ENCODE measurements around the gene PRDM10. TPM values are rescaled to one million over a fixed set of nuclear protein-coding genes. Genes with fewer than 3 reads are reported as not detected.
A peak's percentile ranks its signal among the peaks of the same experiment; 100 is the strongest.

Gene PRDM10
- total and polyA plus RNA-seq, 10 of the 15 experiments (the other 5 are each of a cell fraction or from before 2014, with no cell fraction given): 0.93 to 6.2 (median 4.1) TPM

DNA sequence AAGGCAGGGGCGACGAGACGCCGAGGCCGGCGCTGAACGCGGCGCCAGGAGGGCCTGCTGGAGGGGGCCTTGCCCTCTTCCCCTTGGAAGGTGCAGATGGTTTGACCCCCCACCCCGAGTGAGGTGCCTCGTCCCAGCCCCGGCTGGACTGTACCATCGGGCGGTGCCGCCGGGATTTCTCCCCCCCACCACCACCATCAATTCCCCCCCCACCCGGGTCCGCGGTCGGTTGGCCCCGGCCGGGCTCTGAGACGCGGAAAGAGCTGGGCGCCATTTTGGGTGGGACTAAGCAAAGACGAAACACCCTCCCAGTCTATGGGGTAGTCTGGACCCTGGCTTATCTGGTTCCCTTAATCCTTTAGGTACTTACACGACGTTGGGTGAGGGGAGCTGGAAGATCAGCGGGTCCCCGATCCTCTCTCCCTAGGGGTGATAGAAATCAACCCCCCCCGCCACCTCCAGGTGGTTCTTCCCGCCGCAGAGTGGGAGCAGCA is at the start of gene PRDM10 (continued):
- TF ChIP-seq EGR1 (IDR thresholded peaks at IDR 0.05; ENCODE audit: borderline replicate concordance in 1 of 2, low read depth in 2 of 2, low read length in 2 of 2): peak in 1 of 2 experiments; percentile 60; a peak in 1 of 3 replicates
- TF ChIP-seq RELA (IDR thresholded peaks at IDR 0.05; ENCODE audit: borderline replicate concordance, partially characterized antibody): no peak
- TF ChIP-seq BACH1 (IDR thresholded peaks at IDR 0.05; ENCODE audit: borderline replicate concordance): 0 out of 2 replicates have a peak, but pooled peaks have one; percentile 37
- TF ChIP-seq SP1 (IDR thresholded peaks at IDR 0.05; ENCODE audit: low read depth, low read length): peak; percentile 45
- no peak; the same call in 1 of the 2 replicates for TF ChIP-seq CHD2 (IDR thresholded peaks at IDR 0.05; ENCODE audit: borderline replicate concordance, low read depth, low read length)
- TF ChIP-seq ZNF24 (IDR thresholded peaks at IDR 0.05): peak; percentile 59; the same call in 1 of the 2 replicates
- TF ChIP-seq RAD51 (IDR thresholded peaks at IDR 0.05): no peak
- TF ChIP-seq YY1 (IDR thresholded peaks at IDR 0.05; ENCODE audit: low read depth, low read length): peak; percentile 97
- TF ChIP-seq NRF1 (conservative IDR thresholded peaks at IDR 0.05; ENCODE audit: low read depth, low read length): no peak
- no peak for TF ChIP-seq DPF2 (IDR thresholded peaks at IDR 0.05)
- TF ChIP-seq, protein P1, sequence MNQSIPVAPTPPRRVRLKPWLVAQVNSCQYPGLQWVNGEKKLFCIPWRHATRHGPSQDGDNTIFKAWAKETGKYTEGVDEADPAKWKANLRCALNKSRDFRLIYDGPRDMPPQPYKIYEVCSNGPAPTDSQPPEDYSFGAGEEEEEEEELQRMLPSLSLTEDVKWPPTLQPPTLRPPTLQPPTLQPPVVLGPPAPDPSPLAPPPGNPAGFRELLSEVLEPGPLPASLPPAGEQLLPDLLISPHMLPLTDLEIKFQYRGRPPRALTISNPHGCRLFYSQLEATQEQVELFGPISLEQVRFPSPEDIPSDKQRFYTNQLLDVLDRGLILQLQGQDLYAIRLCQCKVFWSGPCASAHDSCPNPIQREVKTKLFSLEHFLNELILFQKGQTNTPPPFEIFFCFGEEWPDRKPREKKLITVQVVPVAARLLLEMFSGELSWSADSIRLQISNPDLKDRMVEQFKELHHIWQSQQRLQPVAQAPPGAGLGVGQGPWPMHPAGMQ (IDR thresholded peaks at IDR 0.05; ENCODE audit: borderline replicate concordance): no peak
- TF ChIP-seq NR2C2 (IDR thresholded peaks at IDR 0.05; ENCODE audit: borderline replicate concordance, control insufficient read depth, insufficient read length, low read depth): no peak
- TF ChIP-seq, protein P2, sequence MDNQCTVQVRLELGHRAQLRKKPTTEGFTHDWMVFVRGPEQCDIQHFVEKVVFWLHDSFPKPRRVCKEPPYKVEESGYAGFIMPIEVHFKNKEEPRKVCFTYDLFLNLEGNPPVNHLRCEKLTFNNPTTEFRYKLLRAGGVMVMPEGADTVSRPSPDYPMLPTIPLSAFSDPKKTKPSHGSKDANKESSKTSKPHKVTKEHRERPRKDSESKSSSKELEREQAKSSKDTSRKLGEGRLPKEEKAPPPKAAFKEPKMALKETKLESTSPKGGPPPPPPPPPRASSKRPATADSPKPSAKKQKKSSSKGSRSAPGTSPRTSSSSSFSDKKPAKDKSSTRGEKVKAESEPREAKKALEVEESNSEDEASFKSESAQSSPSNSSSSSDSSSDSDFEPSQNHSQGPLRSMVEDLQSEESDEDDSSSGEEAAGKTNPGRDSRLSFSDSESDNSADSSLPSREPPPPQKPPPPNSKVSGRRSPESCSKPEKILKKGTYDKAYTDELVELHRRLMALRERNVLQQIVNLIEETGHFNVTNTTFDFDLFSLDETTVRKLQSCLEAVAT (IDR thresholded peaks at IDR 0.05): 0 out of 2 replicates have a peak, but pooled peaks have one; percentile 79
- TF ChIP-seq, protein P3, sequence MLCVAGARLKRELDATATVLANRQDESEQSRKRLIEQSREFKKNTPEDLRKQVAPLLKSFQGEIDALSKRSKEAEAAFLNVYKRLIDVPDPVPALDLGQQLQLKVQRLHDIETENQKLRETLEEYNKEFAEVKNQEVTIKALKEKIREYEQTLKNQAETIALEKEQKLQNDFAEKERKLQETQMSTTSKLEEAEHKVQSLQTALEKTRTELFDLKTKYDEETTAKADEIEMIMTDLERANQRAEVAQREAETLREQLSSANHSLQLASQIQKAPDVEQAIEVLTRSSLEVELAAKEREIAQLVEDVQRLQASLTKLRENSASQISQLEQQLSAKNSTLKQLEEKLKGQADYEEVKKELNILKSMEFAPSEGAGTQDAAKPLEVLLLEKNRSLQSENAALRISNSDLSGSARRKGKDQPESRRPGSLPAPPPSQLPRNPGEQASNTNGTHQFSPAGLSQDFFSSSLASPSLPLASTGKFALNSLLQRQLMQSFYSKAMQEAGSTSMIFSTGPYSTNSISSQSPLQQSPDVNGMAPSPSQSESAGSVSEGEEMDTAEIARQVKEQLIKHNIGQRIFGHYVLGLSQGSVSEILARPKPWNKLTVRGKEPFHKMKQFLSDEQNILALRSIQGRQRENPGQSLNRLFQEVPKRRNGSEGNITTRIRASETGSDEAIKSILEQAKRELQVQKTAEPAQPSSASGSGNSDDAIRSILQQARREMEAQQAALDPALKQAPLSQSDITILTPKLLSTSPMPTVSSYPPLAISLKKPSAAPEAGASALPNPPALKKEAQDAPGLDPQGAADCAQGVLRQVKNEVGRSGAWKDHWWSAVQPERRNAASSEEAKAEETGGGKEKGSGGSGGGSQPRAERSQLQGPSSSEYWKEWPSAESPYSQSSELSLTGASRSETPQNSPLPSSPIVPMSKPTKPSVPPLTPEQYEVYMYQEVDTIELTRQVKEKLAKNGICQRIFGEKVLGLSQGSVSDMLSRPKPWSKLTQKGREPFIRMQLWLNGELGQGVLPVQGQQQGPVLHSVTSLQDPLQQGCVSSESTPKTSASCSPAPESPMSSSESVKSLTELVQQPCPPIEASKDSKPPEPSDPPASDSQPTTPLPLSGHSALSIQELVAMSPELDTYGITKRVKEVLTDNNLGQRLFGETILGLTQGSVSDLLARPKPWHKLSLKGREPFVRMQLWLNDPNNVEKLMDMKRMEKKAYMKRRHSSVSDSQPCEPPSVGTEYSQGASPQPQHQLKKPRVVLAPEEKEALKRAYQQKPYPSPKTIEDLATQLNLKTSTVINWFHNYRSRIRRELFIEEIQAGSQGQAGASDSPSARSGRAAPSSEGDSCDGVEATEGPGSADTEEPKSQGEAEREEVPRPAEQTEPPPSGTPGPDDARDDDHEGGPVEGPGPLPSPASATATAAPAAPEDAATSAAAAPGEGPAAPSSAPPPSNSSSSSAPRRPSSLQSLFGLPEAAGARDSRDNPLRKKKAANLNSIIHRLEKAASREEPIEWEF (IDR thresholded peaks at IDR 0.05; ENCODE audit: insufficient replicate concordance, low read depth, low read length): no peak
- TF ChIP-seq GATAD2B (conservative IDR thresholded peaks at IDR 0.05; ENCODE audit: low read depth): peak; percentile 86
- peak; percentile 91 to 97 for TF ChIP-seq BHLHE40 (IDR thresholded peaks at IDR 0.05; ENCODE audit: borderline replicate concordance in 1 of 2, low read depth in 2 of 2, low read length in 1 of 2)
- TF ChIP-seq, protein P4, sequence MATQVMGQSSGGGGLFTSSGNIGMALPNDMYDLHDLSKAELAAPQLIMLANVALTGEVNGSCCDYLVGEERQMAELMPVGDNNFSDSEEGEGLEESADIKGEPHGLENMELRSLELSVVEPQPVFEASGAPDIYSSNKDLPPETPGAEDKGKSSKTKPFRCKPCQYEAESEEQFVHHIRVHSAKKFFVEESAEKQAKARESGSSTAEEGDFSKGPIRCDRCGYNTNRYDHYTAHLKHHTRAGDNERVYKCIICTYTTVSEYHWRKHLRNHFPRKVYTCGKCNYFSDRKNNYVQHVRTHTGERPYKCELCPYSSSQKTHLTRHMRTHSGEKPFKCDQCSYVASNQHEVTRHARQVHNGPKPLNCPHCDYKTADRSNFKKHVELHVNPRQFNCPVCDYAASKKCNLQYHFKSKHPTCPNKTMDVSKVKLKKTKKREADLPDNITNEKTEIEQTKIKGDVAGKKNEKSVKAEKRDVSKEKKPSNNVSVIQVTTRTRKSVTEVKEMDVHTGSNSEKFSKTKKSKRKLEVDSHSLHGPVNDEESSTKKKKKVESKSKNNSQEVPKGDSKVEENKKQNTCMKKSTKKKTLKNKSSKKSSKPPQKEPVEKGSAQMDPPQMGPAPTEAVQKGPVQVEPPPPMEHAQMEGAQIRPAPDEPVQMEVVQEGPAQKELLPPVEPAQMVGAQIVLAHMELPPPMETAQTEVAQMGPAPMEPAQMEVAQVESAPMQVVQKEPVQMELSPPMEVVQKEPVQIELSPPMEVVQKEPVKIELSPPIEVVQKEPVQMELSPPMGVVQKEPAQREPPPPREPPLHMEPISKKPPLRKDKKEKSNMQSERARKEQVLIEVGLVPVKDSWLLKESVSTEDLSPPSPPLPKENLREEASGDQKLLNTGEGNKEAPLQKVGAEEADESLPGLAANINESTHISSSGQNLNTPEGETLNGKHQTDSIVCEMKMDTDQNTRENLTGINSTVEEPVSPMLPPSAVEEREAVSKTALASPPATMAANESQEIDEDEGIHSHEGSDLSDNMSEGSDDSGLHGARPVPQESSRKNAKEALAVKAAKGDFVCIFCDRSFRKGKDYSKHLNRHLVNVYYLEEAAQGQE (IDR thresholded peaks at IDR 0.05; ENCODE audit: low read depth, low read length): no peak
- peak; percentile 55; the same call in 1 of the 2 replicates for TF ChIP-seq CBFB (IDR thresholded peaks at IDR 0.05; ENCODE audit: low read depth)
- TF ChIP-seq SREBF1 (IDR thresholded peaks at IDR 0.05; ENCODE audit: low read length): peak; percentile 98

Data from GM12878 (cell line).